GM12878 (cell line): ENCODE results near the gene GXYLT1. TPM values are rescaled to one million over a fixed set of nuclear protein-coding genes. Genes with fewer than 3 reads are reported as not detected.

Experiments used
- ATAC-seq: fragments of 200-7000 bp; cut with Tn5 transposase; 3 replicates; pipeline ENCODE4 v1.9.1; 2020; ENCODE audit warnings: mild to moderate bottlenecking, moderate library complexity
- BruUV-seq: library from RNA; stranded (reverse); fragments of 400-500 nt; replicated peaks from 2 replicates; lab custom pipeline; 2021; lab: Mats Ljungman, UMichigan
- CTCF ChIA-PET: fragments of 300-600 bp; sonication (Branson Sonifier 250); formaldehyde crosslinking; extraction: SDS; loops from one replicate; lab custom pipeline; 2021; ENCODE audit warnings: inconsistent platforms; lab: Yijun Ruan, JAX
- POLR2A ChIA-PET: fragments of 350-600 bp; formaldehyde crosslinking; extraction: SDS; loops from one replicate; lab custom pipeline; 2021; ENCODE audit warnings: inconsistent platforms; lab: Charles Lee
- RAD21 ChIA-PET: fragments of 300-600 bp; sonication (Branson Sonifier 250); formaldehyde crosslinking; loops from one replicate; lab custom pipeline; 2023; ENCODE audit warnings: antibody characterized with exemption; ENCODE audit not compliant: unreplicated experiment; lab: Charles Lee
- SMC1A ChIA-PET: fragments of 300-600 bp; sonication (Branson Sonifier 250); formaldehyde crosslinking; loops from one replicate; lab custom pipeline; 2023; ENCODE audit not compliant: unreplicated experiment, uncharacterized antibody; lab: Charles Lee
- DNase-seq: peaks from one replicate; pipeline ENCODE4 v3.0.0-alpha.2; 2011; ENCODE audit warnings: low read depth, low spot score
- FAIRE-seq: peaks from 3 replicates; lab custom pipeline; 2011; peaks lifted over from hg19 to GRCh38; lab: Jason Lieb, UNC
- H2AFZ ChIP-seq: 2 replicates; pipeline ENCODE4 v1.6.0; 2011; ENCODE audit warnings: low read depth, low read length, control low read depth; ENCODE audit not compliant: control insufficient read depth
- H3K27ac ChIP-seq: 2 replicates; pipeline ENCODE4 v1.5.1; 2011; ENCODE audit warnings: control low read depth; ENCODE audit not compliant: control insufficient read depth, insufficient read depth
- H3K27me3 ChIP-seq, 2 experiments: replicated peaks in 1 of 2; 2 replicates each; pipeline versions ENCODE4 v1.6.0 to v1.6.1; 2011; ENCODE audit warnings: low read length in 1 of 2; ENCODE audit not compliant: control insufficient read depth in 2 of 2, insufficient read depth in 2 of 2
- H3K36me3 ChIP-seq, 2 experiments: 2 replicates each; pipeline ENCODE4 v1.5.1; 2011; ENCODE audit warnings: low read length in 1 of 2; ENCODE audit not compliant: control insufficient read depth in 2 of 2, insufficient read depth in 2 of 2
- H3K4me1 ChIP-seq: 2 replicates; pipeline ENCODE4 v1.6.1; 2011; ENCODE audit warnings: mild to moderate bottlenecking, low read length, moderate library complexity, mixed read lengths; ENCODE audit not compliant: control insufficient read depth, insufficient read depth
- H3K4me2 ChIP-seq: 2 replicates; pipeline ENCODE4 v1.6.0; 2011; ENCODE audit warnings: control low read depth; ENCODE audit not compliant: control insufficient read depth, insufficient read depth
- H3K4me3 ChIP-seq: fragments of 200-600 bp; sonication (generic); 2 replicates; pipeline ENCODE4 v1.5.1; 2016
- H3K79me2 ChIP-seq: 2 replicates; pipeline ENCODE4 v1.6.0; 2011; ENCODE audit warnings: low read length; ENCODE audit not compliant: control insufficient read depth, insufficient read depth
- H3K9ac ChIP-seq: 2 replicates; pipeline ENCODE4 v1.8.0; 2011; ENCODE audit warnings: low read length, control low read depth, mixed read lengths; ENCODE audit not compliant: control insufficient read depth, insufficient read depth
- H3K9me3 ChIP-seq: replicated peaks from 3 replicates; pipeline ENCODE4 v1.5.1; 2011; ENCODE audit warnings: mild to moderate bottlenecking, low read length; ENCODE audit not compliant: control insufficient read depth, insufficient read depth
- H4K20me1 ChIP-seq: 2 replicates; pipeline ENCODE4 v1.6.0; 2011; ENCODE audit not compliant: control insufficient read depth, insufficient read depth
- BRCA1 ChIP-seq: IDR thresholded peaks from 2 replicates; pipeline ENCODE4 v1.6.1; 2011; ENCODE audit warnings: low read depth, low read length, improper control_type of control experiment
- CEBPB ChIP-seq, 2 experiments: fragments of 150-350 bp in 1 of 2; IDR thresholded peaks; 2 replicates each; pipeline ENCODE4 v1.6.1; 2012 to 2014; ENCODE audit warnings: low read depth in 2 of 2, low read length in 2 of 2, borderline replicate concordance in 1 of 2, inconsistent platforms in 1 of 2
- CHD2 ChIP-seq: IDR thresholded peaks from 2 replicates; pipeline ENCODE4 v1.6.1; 2011; ENCODE audit warnings: low read depth, low read length, improper control_type of control experiment, borderline replicate concordance
- EED ChIP-seq: sonication (generic); IDR thresholded peaks from 2 replicates; pipeline ENCODE4 v1.6.1; 2016; ENCODE audit warnings: antibody characterized with exemption, low read depth
- EGR1 ChIP-seq, 2 experiments: IDR thresholded peaks; 1 replicate in 1 of 2; 2 replicates in 1 of 2; pipeline ENCODE4 v1.6.1; 2011 to 2012; ENCODE audit warnings: low read depth in 2 of 2, low read length in 2 of 2, borderline replicate concordance in 1 of 2, mild to moderate bottlenecking in 1 of 2, moderate library complexity in 1 of 2
- GABPA ChIP-seq: IDR thresholded peaks from 2 replicates; pipeline ENCODE4 v1.6.1; 2014; ENCODE audit warnings: antibody characterized with exemption, low read depth, mild to moderate bottlenecking, inconsistent platforms
- GATAD2B ChIP-seq: fragments of 450-650 bp; conservative IDR thresholded peaks from 2 replicates; pipeline ENCODE4 v1.6.1; 2017; ENCODE audit warnings: low read depth, mild to moderate bottlenecking, moderate library complexity
- MEF2B ChIP-seq: fragments of 450-650 bp; IDR thresholded peaks from 2 replicates; pipeline ENCODE4 v1.6.1; 2018; ENCODE audit warnings: mild to moderate bottlenecking, moderate library complexity; ENCODE audit not compliant: partially characterized antibody, poor library complexity, severe bottlenecking
- NBN ChIP-seq: fragments of 450-650 bp; IDR thresholded peaks from 2 replicates; pipeline ENCODE4 v1.6.1; 2016
- NFIC ChIP-seq: IDR thresholded peaks from 2 replicates; pipeline ENCODE4 v1.6.1; 2012; ENCODE audit warnings: low read depth, mild to moderate bottlenecking, inconsistent platforms, low read length, moderate library complexity
- POU2F2 ChIP-seq: IDR thresholded peaks from 3 replicates; pipeline ENCODE4 v1.6.1; 2011; ENCODE audit warnings: low read depth, mild to moderate bottlenecking, low read length, borderline replicate concordance
- RAD51 ChIP-seq: fragments of 450-650 bp; IDR thresholded peaks from 2 replicates; pipeline ENCODE4 v1.6.1; 2016; ENCODE audit warnings: moderate library complexity, mild to moderate bottlenecking, inconsistent platforms
- SREBF1 ChIP-seq: IDR thresholded peaks from 2 replicates; pipeline ENCODE4 v1.6.1; 2012; ENCODE audit warnings: mild to moderate bottlenecking, low read length
- YY1 ChIP-seq: IDR thresholded peaks from 2 replicates; pipeline ENCODE4 v1.6.1; 2011; ENCODE audit warnings: low read depth, mild to moderate bottlenecking, low read length
- ZNF207 ChIP-seq: fragments of 450-650 bp; IDR thresholded peaks from 2 replicates; pipeline ENCODE4 v1.6.1; 2014; ENCODE audit warnings: antibody characterized with exemption, mild to moderate bottlenecking, borderline replicate concordance
- ZNF274 ChIP-seq: IDR thresholded peaks from one replicate; pipeline ENCODE4 v1.8.0; 2011; ENCODE audit not compliant: insufficient read length, insufficient read depth
- ZNF622 ChIP-seq: fragments of 450-650 bp; IDR thresholded peaks from 2 replicates; pipeline ENCODE4 v1.6.1; 2017; ENCODE audit warnings: mild to moderate bottlenecking, inconsistent platforms
- WGBS: methylation state at CpG from one replicate; pipeline ENCODE4 v1.1.6; 2016; ENCODE audit warnings: low lambda C conversion rate; ENCODE audit not compliant: insufficient replicate concordance, insufficient coverage; ENCODE audit errors: missing lambda C conversion rate; 5-methylcytosine and 5-hydroxymethylcytosine counted together
- in situ Hi-C: fragments of 300-500 bp; cut with MboI; formaldehyde crosslinking; loops from 9 replicates; pipeline ENCODE4 v1.14.3; 2018; ENCODE audit warnings: mixed read lengths
- intact Hi-C: fragments of 100-400 bp; cut with micrococcal nuclease; formaldehyde crosslinking; loops from one replicate; pipeline ENCODE4 v1.14.2; 2022; ENCODE audit not compliant: unreplicated experiment
- polyA plus RNA-seq, 11 experiments: library from polyadenylated mRNA; depleted of rRNA in 4 of 11; unstranded in 6 of 11; stranded (reverse) in 5 of 11; fragments of >200 nt; fragmentation: Nextera tagmentation in 4 of 11; fragmentation: Illumina TruSeq in 1 of 11; extraction: Ambion mirVana in 4 of 11; extraction: Trizol in 1 of 11; gene quantifications; 1 replicate in 1 of 11; 2 replicates in 10 of 11; pipeline versions ENCODE4 v1.2.1 to v1.2.3, GENCODE V29; 2011 to 2016; ENCODE audit warnings: inconsistent platforms in 2 of 11, missing spikeins in 2 of 11, low read depth in 1 of 11
- total RNA-seq, 4 experiments: library from RNA; depleted of rRNA in 3 of 4; stranded (reverse); fragments of >200 nt in 3 of 4; fragmentation: Illumina TruSeq in 1 of 4; extraction: Trizol in 1 of 4; gene quantifications; 2 replicates each; pipeline versions ENCODE4 v1.2.1 to v1.2.3, GENCODE V29; 2013 to 2021
- TF ChIP-seq, protein P1 (sequence below): IDR thresholded peaks from 2 replicates; pipeline ENCODE4 v1.6.1; 2011; ENCODE audit warnings: borderline replicate concordance, low read depth, mild to moderate bottlenecking, moderate library complexity, mixed read lengths, low read length; ENCODE audit not compliant: insufficient read depth; ENCODE audit errors: extremely low read length
- TF ChIP-seq, protein P2 (sequence below): fragments of 450-650 bp; IDR thresholded peaks from 2 replicates; pipeline ENCODE4 v1.6.1; 2017; ENCODE audit warnings: mild to moderate bottlenecking

The GXYLT1 gene
- total and polyA plus RNA-seq, 10 of the 15 experiments (the other 5 are each of a cell fraction or from before 2014, with no cell fraction given), result 2.3 to 14.9 (median 8.9) TPM

DNA sequence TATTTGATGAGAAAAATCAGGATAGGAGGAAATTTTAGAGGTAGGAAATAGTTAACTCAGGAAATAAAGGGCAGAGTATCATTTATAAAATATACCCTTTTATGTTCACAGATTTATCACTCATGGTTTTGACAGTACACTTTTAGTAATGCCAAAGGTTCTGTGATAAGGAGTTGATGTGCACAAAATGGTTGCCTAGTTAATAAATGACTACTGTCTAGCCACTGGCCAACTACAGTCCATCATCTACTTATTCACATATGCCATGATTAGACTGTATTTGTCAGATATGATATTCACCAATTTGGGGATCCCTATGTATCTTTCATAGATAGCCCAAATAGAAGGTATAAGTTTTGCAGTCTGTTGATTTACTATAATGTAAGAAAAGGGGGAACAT lies 19.2 kb upstream of the GXYLT1 start (continued):
- no peak for TF ChIP-seq GATAD2B
- TF ChIP-seq, all 136 proteins: peak for 0

DNA sequence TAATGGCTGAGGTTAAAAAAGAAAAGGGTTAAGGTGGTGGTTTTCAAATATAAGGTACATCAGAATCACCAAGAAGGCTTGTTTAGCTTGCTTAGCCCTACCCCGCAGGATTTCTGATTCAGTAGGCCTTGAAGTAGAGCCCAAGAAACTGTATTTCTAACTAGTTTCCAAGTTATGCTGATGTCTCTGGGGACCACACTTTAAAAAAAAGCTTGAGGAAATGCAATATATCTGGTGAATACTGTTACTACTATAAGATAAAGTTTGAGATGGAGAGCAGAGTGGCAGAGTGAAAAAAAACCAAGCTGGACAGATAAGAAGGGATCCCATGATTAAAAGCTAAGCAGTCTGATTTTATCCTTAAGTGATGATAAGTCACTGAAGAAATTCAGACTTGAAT lies 18.3 kb upstream of the GXYLT1 start:
- Histone ChIP-seq H3K27ac (peak overlapping the region; percentile 24; the same call in 1 of the 2 replicates), H3K9me3 (no peaks in the 10 kb centered on the region), H3K4me3 (no peak overlapping the region), H2AFZ (no peak overlapping the region), H3K27me3 (no peaks in the 10 kb centered on the region), H3K9ac (no peak overlapping the region), H3K36me3 (peaks cover 0 to 5% of the 10 kb centered on the region in 2 experiments; a peak in 2 of 4 replicates), H4K20me1 (no peaks in the 10 kb centered on the region), H3K79me2 (no peaks in the 10 kb centered on the region), H3K4me2 (no peak overlapping the region), H3K4me1 (peaks cover 5% of the 10 kb centered on the region; the same call in 1 of the 2 replicates)
- FAIRE-seq (no peak), DNase-seq (no peak), ATAC-seq (peak; percentile 38)
- CTCF ChIA-PET, result interaction anchor here (0.9 to 1.9 kb wide), 5 partner anchors 16 to 209 kb away, joined by 4 read pairs; no protein-coding TSS in a partner anchor
- 50% methylated on average over 1 of the region's 1 CpG for WGBS
- SMC1A ChIA-PET, result interaction anchor here (1.1 to 1.6 kb wide), 2 partner anchors 35 to 119 kb away, joined by 3 read pairs; no protein-coding TSS in a partner anchor
- no TSS peak for BruUV-seq
- RAD21 ChIA-PET, result interaction anchor here (1.3 kb wide), 1 partner anchor 169 kb away, joined by 3 read pairs; no protein-coding TSS in a partner anchor
- intact Hi-C loops (no loop called here), in situ Hi-C loops (no loop called here)
- POLR2A ChIA-PET, result no interaction called here
- TF ChIP-seq ZNF274 (no peak), NFIC (no peak), CHD2 (no peak), RAD51 (no peak), CEBPB (IDR thresholded peaks at IDR 0.05; ENCODE audit: borderline replicate concordance in 1 of 2, low read depth in 2 of 2, low read length in 2 of 2) (no peak), NBN (no peak), GABPA (no peak), ZNF622 (no peak), EGR1 (IDR thresholded peaks at IDR 0.05; ENCODE audit: borderline replicate concordance in 1 of 2, low read depth in 2 of 2, low read length in 2 of 2) (no peak), SREBF1 (no peak), EED (no peak), YY1 (no peak), BRCA1 (no peak), MEF2B (no peak), ZNF207 (no peak), POU2F2 (no peak)
- TF ChIP-seq, protein P1, sequence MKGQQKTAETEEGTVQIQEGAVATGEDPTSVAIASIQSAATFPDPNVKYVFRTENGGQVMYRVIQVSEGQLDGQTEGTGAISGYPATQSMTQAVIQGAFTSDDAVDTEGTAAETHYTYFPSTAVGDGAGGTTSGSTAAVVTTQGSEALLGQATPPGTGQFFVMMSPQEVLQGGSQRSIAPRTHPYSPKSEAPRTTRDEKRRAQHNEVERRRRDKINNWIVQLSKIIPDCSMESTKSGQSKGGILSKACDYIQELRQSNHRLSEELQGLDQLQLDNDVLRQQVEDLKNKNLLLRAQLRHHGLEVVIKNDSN, result no peak
- TF ChIP-seq, protein P2, sequence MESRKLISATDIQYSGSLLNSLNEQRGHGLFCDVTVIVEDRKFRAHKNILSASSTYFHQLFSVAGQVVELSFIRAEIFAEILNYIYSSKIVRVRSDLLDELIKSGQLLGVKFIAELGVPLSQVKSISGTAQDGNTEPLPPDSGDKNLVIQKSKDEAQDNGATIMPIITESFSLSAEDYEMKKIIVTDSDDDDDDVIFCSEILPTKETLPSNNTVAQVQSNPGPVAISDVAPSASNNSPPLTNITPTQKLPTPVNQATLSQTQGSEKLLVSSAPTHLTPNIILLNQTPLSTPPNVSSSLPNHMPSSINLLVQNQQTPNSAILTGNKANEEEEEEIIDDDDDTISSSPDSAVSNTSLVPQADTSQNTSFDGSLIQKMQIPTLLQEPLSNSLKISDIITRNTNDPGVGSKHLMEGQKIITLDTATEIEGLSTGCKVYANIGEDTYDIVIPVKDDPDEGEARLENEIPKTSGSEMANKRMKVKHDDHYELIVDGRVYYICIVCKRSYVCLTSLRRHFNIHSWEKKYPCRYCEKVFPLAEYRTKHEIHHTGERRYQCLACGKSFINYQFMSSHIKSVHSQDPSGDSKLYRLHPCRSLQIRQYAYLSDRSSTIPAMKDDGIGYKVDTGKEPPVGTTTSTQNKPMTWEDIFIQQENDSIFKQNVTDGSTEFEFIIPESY, result no peak
